ENCODE data around the gene CTXND2.
"Not testable (repeated sequence)": the region's sequence is repeated elsewhere in the genome, so short reads cannot be mapped to it uniquely, and the experiment has no call there.

CTXND2 gene

GRCh38 chr1:150887018-150887417, at the start of gene CTXND2:
TSS of gene CTXND2 (plus strand) at chr1:150887136. CDS start at chr1:150912315, 25,179 bp downstream.
- DNase-seq (ENCODE audit: low spot score), result no peak

- not testable (repeated sequence) for DNase-seq (ENCODE audit: low spot score)
These were observed 46.1 kb upstream of the CTXND2 start for GRCh38 chr1:150840850-150841249.

- no peak for DNase-seq (ENCODE audit: low spot score)
These were observed 45.3 kb upstream of the CTXND2 start for GRCh38 chr1:150841626-150842025.

- no peak for DNase-seq (ENCODE audit: low spot score)
These were observed 44.6 kb upstream of the CTXND2 start for GRCh38 chr1:150842343-150842742.

GRCh38 chr1:150842964-150843363, 44.0 kb upstream of the CTXND2 start:
- DNase-seq (ENCODE audit: low spot score), result no peak

- DNase-seq (ENCODE audit: low spot score), result no peak
These were observed 43.5 kb upstream of the CTXND2 start for GRCh38 chr1:150843474-150843873.

GRCh38 chr1:150846473-150847146, 40.3 kb upstream of the CTXND2 start:
- no peak for DNase-seq (ENCODE audit: low spot score)

GRCh38 chr1:150850801-150851362, 36.1 kb upstream of the CTXND2 start:
- not testable (repeated sequence) for DNase-seq (ENCODE audit: low spot score)

GRCh38 chr1:150852734-150853133, 34.2 kb upstream of the CTXND2 start:
- not testable (repeated sequence) for DNase-seq (ENCODE audit: low spot score)

- DNase-seq (ENCODE audit: low spot score), result no peak
These were observed 23.2 kb upstream of the CTXND2 start for GRCh38 chr1:150863724-150864123.

GRCh38 chr1:150864200-150864599, 22.7 kb upstream of the CTXND2 start:
- not testable (repeated sequence) for DNase-seq (ENCODE audit: low spot score)

GRCh38 chr1:150869683-150870082, 17.3 kb upstream of the CTXND2 start:
- DNase-seq (ENCODE audit: low spot score), result no peak

- DNase-seq (ENCODE audit: low spot score), result no peak
These were observed 14.4 kb upstream of the CTXND2 start for GRCh38 chr1:150872572-150872971.

GRCh38 chr1:150873521-150873920, 13.4 kb upstream of the CTXND2 start:
- no peak for DNase-seq (ENCODE audit: low spot score)

- DNase-seq (ENCODE audit: low spot score), result no peak
These were observed 12.3 kb upstream of the CTXND2 start for GRCh38 chr1:150874455-150875196.

GRCh38 chr1:150875197-150876118, 11.5 kb upstream of the CTXND2 start:
- DNase-seq (ENCODE audit: low spot score), result no peak

GRCh38 chr1:150876119-150876454, 10.8 kb upstream of the CTXND2 start:
- no peak for DNase-seq (ENCODE audit: low spot score)

- DNase-seq (ENCODE audit: low spot score), result not testable (repeated sequence)
These were observed 8.0 kb upstream of the CTXND2 start for GRCh38 chr1:150878931-150879330.

- DNase-seq (ENCODE audit: low spot score), result no peak
These were observed 5.4 kb upstream of the CTXND2 start for GRCh38 chr1:150881331-150882070.

- DNase-seq (ENCODE audit: low spot score), result not testable (repeated sequence)
These were observed 3.8 kb upstream of the CTXND2 start for GRCh38 chr1:150883121-150883520.

- DNase-seq (ENCODE audit: low spot score), result no peak
These were observed 1.8 kb downstream of the CTXND2 start for GRCh38 chr1:150888727-150889126.

All from left forelimb (tissue), 1 donor.